ENCODE data around the gene LPAR2.
"Not testable (repeated sequence)": the region's sequence is repeated elsewhere in the genome, so short reads cannot be mapped to it uniquely, and the experiment has no call there.

The LPAR2 gene

DNA sequence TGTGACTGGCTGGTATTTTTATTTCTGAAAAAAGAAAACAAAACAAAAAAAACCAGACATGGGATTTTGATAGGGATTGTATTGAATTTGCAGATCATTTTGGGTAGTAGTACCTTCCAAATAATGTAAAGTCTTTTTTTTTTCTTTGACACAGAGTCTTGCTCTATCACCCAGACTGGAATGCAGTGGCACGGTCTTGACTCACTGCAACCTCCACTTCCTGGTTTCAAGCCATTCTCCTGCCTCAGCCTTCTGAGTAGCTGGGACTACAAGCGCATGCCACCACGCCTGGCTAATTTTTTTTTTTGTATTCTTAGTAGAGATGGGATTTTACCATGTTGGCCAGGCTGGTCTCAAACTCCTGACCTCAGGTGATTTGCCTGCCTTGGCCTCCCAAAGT lies 44.8 kb upstream of the LPAR2 start:
- H3K27ac ChIP-seq (ENCODE audit: low read depth, low read length, poor library complexity, severe bottlenecking): no peak overlapping the region
- no peaks in the 10 kb centered on the region for H3K9me2 ChIP-seq (ENCODE audit: low read depth, low read length)
- H3K9me3 ChIP-seq (ENCODE audit: low read length): peaks cover 27% of the 10 kb centered on the region
- H2AFZ ChIP-seq (ENCODE audit: low read length): no peak overlapping the region
- H3K27me3 ChIP-seq (ENCODE audit: insufficient read depth, low read length): no peaks in the 10 kb centered on the region
- no peak overlapping the region for H3K4me3 ChIP-seq (ENCODE audit: low read depth, low read length, poor library complexity, severe bottlenecking)
- H3K4me1 ChIP-seq (ENCODE audit: insufficient read depth, low read length, severe bottlenecking): peaks cover 15% of the 10 kb centered on the region
- H3K9ac ChIP-seq (ENCODE audit: low read length): no peak overlapping the region
- no peaks in the 10 kb centered on the region for H3F3A ChIP-seq (ENCODE audit: insufficient read depth, low read length)
- H4K20me1 ChIP-seq (ENCODE audit: insufficient read depth, low read length): no peaks in the 10 kb centered on the region
- peaks cover 80% of the 10 kb centered on the region for H3K36me3 ChIP-seq (ENCODE audit: insufficient read depth, low read length)
- H3K79me2 ChIP-seq (ENCODE audit: insufficient read depth, low read length): peaks cover 78% of the 10 kb centered on the region
- TF ChIP-seq EZH2 (IDR thresholded peaks at IDR 0.05; ENCODE audit: borderline replicate concordance, low read length): no peak
- TF ChIP-seq, protein P1, sequence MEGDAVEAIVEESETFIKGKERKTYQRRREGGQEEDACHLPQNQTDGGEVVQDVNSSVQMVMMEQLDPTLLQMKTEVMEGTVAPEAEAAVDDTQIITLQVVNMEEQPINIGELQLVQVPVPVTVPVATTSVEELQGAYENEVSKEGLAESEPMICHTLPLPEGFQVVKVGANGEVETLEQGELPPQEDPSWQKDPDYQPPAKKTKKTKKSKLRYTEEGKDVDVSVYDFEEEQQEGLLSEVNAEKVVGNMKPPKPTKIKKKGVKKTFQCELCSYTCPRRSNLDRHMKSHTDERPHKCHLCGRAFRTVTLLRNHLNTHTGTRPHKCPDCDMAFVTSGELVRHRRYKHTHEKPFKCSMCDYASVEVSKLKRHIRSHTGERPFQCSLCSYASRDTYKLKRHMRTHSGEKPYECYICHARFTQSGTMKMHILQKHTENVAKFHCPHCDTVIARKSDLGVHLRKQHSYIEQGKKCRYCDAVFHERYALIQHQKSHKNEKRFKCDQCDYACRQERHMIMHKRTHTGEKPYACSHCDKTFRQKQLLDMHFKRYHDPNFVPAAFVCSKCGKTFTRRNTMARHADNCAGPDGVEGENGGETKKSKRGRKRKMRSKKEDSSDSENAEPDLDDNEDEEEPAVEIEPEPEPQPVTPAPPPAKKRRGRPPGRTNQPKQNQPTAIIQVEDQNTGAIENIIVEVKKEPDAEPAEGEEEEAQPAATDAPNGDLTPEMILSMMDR (IDR thresholded peaks at IDR 0.05; ENCODE audit: low read length): no peak
- no peak overlapping the region for H3K4me2 ChIP-seq (ENCODE audit: low read length)

DNA sequence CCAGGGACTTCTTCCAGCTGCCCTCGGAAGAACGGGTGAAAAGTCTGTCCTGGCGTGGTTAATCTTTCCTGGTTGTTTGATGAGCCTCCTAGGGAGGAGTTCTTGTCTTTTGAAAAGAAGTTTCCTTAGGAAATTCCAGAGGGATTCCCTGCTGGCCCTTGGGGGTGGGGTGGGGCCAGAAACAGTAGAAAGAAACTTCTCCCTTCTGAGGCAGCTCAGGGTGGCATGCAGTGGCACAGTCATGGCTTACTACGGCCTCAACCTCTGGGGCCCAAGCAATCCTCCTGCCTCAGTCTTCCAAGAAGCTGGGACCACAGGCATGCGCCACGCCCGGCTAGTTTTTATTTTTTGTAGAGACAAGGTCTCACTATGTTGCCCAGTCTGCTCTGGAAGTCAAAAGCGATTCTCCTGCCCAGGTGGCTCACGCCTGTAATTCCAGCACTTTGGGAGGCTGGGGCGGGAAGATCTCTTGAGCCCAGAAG lies 42.1 kb upstream of the LPAR2 start:
- TF ChIP-seq, protein P1 (IDR thresholded peaks at IDR 0.05; ENCODE audit: low read length): no peak
- TF ChIP-seq EZH2 (IDR thresholded peaks at IDR 0.05; ENCODE audit: borderline replicate concordance, low read length): no peak
- H3K4me1 ChIP-seq (ENCODE audit: insufficient read depth, low read length, severe bottlenecking): peaks cover 35% of the 10 kb centered on the region
- H3K9me3 ChIP-seq (ENCODE audit: low read length): peaks cover 10% of the 10 kb centered on the region; the same call in 1 of the 2 replicates
- H3K27me3 ChIP-seq (ENCODE audit: insufficient read depth, low read length): no peaks in the 10 kb centered on the region
- peaks cover 53% of the 10 kb centered on the region for H3K36me3 ChIP-seq (ENCODE audit: insufficient read depth, low read length)
- no peak overlapping the region for H2AFZ ChIP-seq (ENCODE audit: low read length)
- H3K4me3 ChIP-seq (ENCODE audit: low read depth, low read length, poor library complexity, severe bottlenecking): peak overlapping the region; percentile 92
- H3K79me2 ChIP-seq (ENCODE audit: insufficient read depth, low read length): peaks cover 57% of the 10 kb centered on the region
- no peaks in the 10 kb centered on the region for H4K20me1 ChIP-seq (ENCODE audit: insufficient read depth, low read length)
- no peaks in the 10 kb centered on the region for H3K9me2 ChIP-seq (ENCODE audit: low read depth, low read length)
- peak overlapping the region; percentile 76 for H3K4me2 ChIP-seq (ENCODE audit: low read length)
- H3K9ac ChIP-seq (ENCODE audit: low read length): peak overlapping the region; percentile 96
- H3K27ac ChIP-seq (ENCODE audit: low read depth, low read length, poor library complexity, severe bottlenecking): peak overlapping the region; percentile 93
- H3F3A ChIP-seq (ENCODE audit: insufficient read depth, low read length): no peaks in the 10 kb centered on the region

DNA sequence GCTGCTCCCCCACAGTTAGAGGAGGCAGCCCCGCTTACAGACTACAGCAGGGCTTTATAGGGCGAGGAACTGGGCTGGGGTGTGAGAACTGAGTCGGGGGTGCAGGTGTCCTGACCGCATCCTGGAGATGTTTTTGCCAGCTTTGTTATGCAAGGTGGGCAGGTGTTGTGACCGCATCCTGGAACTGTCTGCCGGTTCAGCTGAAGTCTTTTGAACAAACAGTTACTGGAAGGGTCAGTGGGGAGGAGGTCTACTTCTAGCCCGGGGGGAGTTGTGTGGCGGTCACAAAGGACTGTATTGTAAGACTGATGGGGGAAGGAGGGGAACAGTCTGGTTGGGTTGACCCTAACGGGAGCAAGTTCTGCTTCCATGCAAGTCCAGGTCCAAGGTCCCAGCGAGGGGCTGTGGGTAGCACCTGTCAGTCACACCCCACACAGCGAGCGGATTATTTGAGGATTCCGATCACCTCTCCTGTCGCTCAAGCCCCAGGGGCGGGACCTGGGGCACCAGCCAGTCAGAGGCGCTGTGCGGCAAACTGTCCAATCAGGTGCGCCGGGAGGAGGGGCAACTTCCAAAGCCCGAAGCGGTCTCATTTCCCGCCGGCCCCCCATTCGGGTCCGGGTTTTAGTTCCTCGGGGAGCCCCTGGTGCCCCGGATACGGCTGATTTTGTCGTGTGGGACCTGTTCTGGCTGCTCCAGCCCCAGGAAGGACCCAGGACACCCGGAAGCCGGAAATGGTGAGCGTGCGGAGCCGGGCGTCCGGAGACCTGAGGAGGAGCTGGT lies 40.4 kb upstream of the LPAR2 start, which contains the start of gene ZNF101:
Gene ZNF101, plus strand, starts transcription at position 610 of the 783 bp plus-strand sequence. Its CDS starts 125 bp downstream, at position 735.
- no peaks in the 10 kb centered on the region for H3K27me3 ChIP-seq (ENCODE audit: insufficient read depth, low read length)
- H2AFZ ChIP-seq (ENCODE audit: low read length): no peak within 1 kb of the TSS
- H3K4me2 ChIP-seq (ENCODE audit: low read length): peak within 1 kb of the TSS; percentile 76
- peaks cover 40% of the 10 kb centered on the region for H3K4me1 ChIP-seq (ENCODE audit: insufficient read depth, low read length, severe bottlenecking)
- no peaks in the 10 kb centered on the region for H4K20me1 ChIP-seq (ENCODE audit: insufficient read depth, low read length)
- peak within 1 kb of the TSS; percentile 93 for H3K27ac ChIP-seq (ENCODE audit: low read depth, low read length, poor library complexity, severe bottlenecking)
- no peaks in the 10 kb centered on the region for H3K9me2 ChIP-seq (ENCODE audit: low read depth, low read length)
- peak within 1 kb of the TSS; percentile 96 for H3K9ac ChIP-seq (ENCODE audit: low read length)
- 0 out of 2 replicates have a peak, but pooled peaks cover 7% of the 10 kb centered on the region for H3K9me3 ChIP-seq (ENCODE audit: low read length)
- peak within 1 kb of the TSS; percentile 92 for H3K4me3 ChIP-seq (ENCODE audit: low read depth, low read length, poor library complexity, severe bottlenecking)
- H3F3A ChIP-seq (ENCODE audit: insufficient read depth, low read length): no peaks in the 10 kb centered on the region
- peaks cover 37% of the 10 kb centered on the region for H3K36me3 ChIP-seq (ENCODE audit: insufficient read depth, low read length)
- peaks cover 44% of the 10 kb centered on the region for H3K79me2 ChIP-seq (ENCODE audit: insufficient read depth, low read length)
- no peak for TF ChIP-seq EZH2 (IDR thresholded peaks at IDR 0.05; ENCODE audit: borderline replicate concordance, low read length)
- TF ChIP-seq, protein P1 (IDR thresholded peaks at IDR 0.05; ENCODE audit: low read length): no peak

DNA sequence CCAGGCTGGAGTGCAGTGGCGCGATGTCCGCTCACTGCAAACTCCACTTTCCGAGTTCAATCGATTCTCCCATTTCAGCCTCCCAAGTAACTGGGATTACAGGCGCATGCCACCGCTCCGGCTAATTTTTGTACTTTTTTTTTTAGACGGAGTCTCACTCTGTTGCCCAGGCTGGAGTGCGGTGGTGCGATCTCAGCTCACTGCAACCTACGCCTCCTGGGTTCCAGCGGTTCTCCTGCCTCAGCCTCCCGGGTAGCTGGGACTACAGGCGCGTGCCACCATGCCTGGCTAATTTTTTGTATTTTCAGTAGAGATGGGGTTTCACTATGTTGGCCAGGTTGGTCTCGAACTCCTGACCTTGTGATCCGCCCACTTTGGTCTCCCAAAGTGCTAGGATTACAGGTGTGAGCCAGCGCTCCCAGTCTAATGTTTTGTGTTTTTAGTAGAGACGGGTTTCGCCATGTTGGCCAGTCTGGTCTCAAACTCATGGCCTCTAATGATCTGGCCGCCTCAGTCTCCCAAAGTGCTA lies 37.5 kb upstream of the LPAR2 start:
- H3K79me2 ChIP-seq (ENCODE audit: insufficient read depth, low read length): peaks cover 37% of the 10 kb centered on the region
- not testable (repeated sequence) for H3K9me2 ChIP-seq (ENCODE audit: low read depth, low read length); H3K27me3 ChIP-seq (ENCODE audit: insufficient read depth, low read length); H3F3A ChIP-seq (ENCODE audit: insufficient read depth, low read length); H3K9ac ChIP-seq (ENCODE audit: low read length); H4K20me1 ChIP-seq (ENCODE audit: insufficient read depth, low read length); H3K4me3 ChIP-seq (ENCODE audit: low read depth, low read length, poor library complexity, severe bottlenecking); H3K4me2 ChIP-seq (ENCODE audit: low read length); H3K9me3 ChIP-seq (ENCODE audit: low read length); H2AFZ ChIP-seq (ENCODE audit: low read length)
- peak overlapping the region; percentile 93 for H3K27ac ChIP-seq (ENCODE audit: low read depth, low read length, poor library complexity, severe bottlenecking)
- peaks cover 55% of the 10 kb centered on the region for H3K4me1 ChIP-seq (ENCODE audit: insufficient read depth, low read length, severe bottlenecking)
- H3K36me3 ChIP-seq (ENCODE audit: insufficient read depth, low read length): peaks cover 18% of the 10 kb centered on the region

All from OCI-LY1 (cell line).